GM23338 (cell line): ENCODE measurements around the gene KLRK1. TPM values are rescaled to one million over a fixed set of nuclear protein-coding genes. Genes with fewer than 3 reads are reported as not detected.

Experiments
- ATAC-seq: fragments of 200-7000 bp; cut with Tn5 transposase; 3 replicates; pipeline ENCODE4 v1.9.1; 2020
- DNase-seq: peaks from one replicate; pipeline ENCODE4 v3.0.0-alpha.2; 2015; ENCODE audit warnings: low spot score
- H2AFZ ChIP-seq: fragments of 200-600 bp; sonication (generic); 2 replicates; pipeline ENCODE4 v1.8.0; 2016; ENCODE audit warnings: antibody characterized with exemption, mild to moderate bottlenecking, moderate library complexity
- H3F3A ChIP-seq: fragments of 200-600 bp; sonication (generic); replicated peaks from 2 replicates; pipeline ENCODE4 v1.8.0; 2017; ENCODE audit warnings: antibody characterized with exemption, mixed run types, low read depth
- H3K27ac ChIP-seq: fragments of 200-600 bp; sonication (generic); 2 replicates; pipeline ENCODE4 v1.6.1; 2016; ENCODE audit warnings: low read depth
- H3K27me3 ChIP-seq: fragments of 200-600 bp; sonication (generic); 2 replicates; pipeline ENCODE4 v1.8.0; 2016; ENCODE audit warnings: mild to moderate bottlenecking, mixed run types, moderate library complexity; ENCODE audit not compliant: insufficient read depth
- H3K36me3 ChIP-seq: fragments of 200-600 bp; sonication (generic); 2 replicates; pipeline ENCODE4 v1.8.0; 2016; ENCODE audit warnings: mild to moderate bottlenecking; ENCODE audit not compliant: insufficient read depth
- H3K4me1 ChIP-seq: fragments of 200-600 bp; sonication (generic); 2 replicates; pipeline ENCODE4 v1.8.0; 2016; ENCODE audit warnings: mild to moderate bottlenecking, moderate library complexity; ENCODE audit not compliant: insufficient read depth
- H3K4me2 ChIP-seq: fragments of 200-600 bp; sonication (generic); 2 replicates; pipeline ENCODE4 v1.7.1; 2017; ENCODE audit warnings: mixed run types
- H3K4me3 ChIP-seq: fragments of 200-600 bp; sonication (generic); 2 replicates; pipeline ENCODE4 v1.6.1; 2016; ENCODE audit warnings: mixed run types
- H3K79me2 ChIP-seq: fragments of 200-600 bp; sonication (generic); replicated peaks from 2 replicates; pipeline ENCODE4 v1.8.0; 2017; ENCODE audit warnings: mild to moderate bottlenecking; ENCODE audit not compliant: insufficient read depth
- H3K9me2 ChIP-seq: fragments of 200-600 bp; sonication (generic); 2 replicates; pipeline ENCODE4 v1.8.0; 2017; ENCODE audit not compliant: insufficient read depth
- H4K20me1 ChIP-seq: fragments of 200-600 bp; sonication (generic); replicated peaks from 2 replicates; pipeline ENCODE4 v1.8.0; 2017; ENCODE audit warnings: mild to moderate bottlenecking; ENCODE audit not compliant: insufficient read depth
- H3K27ac Mint-ChIP-seq: 2 replicates; pipeline ENCODE4 v1.8.0; 2020; ENCODE audit warnings: inconsistent platforms, mild to moderate bottlenecking, moderate library complexity, mixed read lengths
- H3K27me3 Mint-ChIP-seq: 3 replicates; pipeline ENCODE4 v1.8.0; 2022; ENCODE audit warnings: low read depth, mild to moderate bottlenecking, moderate library complexity, mixed read lengths, inconsistent platforms; ENCODE audit not compliant: insufficient read depth, poor library complexity
- H3K36me3 Mint-ChIP-seq: 3 replicates; pipeline ENCODE4 v1.8.0; 2021; ENCODE audit warnings: low read depth, mild to moderate bottlenecking, inconsistent platforms, moderate library complexity, mixed read lengths
- H3K4me1 Mint-ChIP-seq: 3 replicates; pipeline ENCODE4 v1.8.0; 2020; ENCODE audit warnings: mild to moderate bottlenecking, inconsistent platforms, mixed read lengths
- H3K4me3 Mint-ChIP-seq: 3 replicates; pipeline ENCODE4 v1.8.0; 2021; ENCODE audit warnings: moderate library complexity, mild to moderate bottlenecking, inconsistent platforms, mixed read lengths
- H3K9me3 Mint-ChIP-seq: 3 replicates; pipeline ENCODE4 v1.8.0; 2020; ENCODE audit warnings: moderate library complexity, mild to moderate bottlenecking, inconsistent platforms, mixed read lengths
- CREB1 ChIP-seq: fragments of 250-450 bp; sonication (Bioruptor Pico); IDR thresholded peaks from 2 replicates; pipeline ENCODE4 v1.5.0; 2020; ENCODE audit warnings: low read depth, mild to moderate bottlenecking, moderate library complexity
- CTCF ChIP-seq, 2 experiments: fragments of 200-600 bp in 1 of 2; sonication (generic) in 1 of 2; conservative IDR thresholded peaks; 2 replicates each; pipeline versions ENCODE4 v1.5.1 to v1.6.1; 2016 to 2017; ENCODE audit warnings: antibody characterized with exemption in 2 of 2, low read depth in 2 of 2, mild to moderate bottlenecking in 2 of 2, moderate library complexity in 1 of 2
- ETS1 ChIP-seq: IDR thresholded peaks from 2 replicates; pipeline ENCODE4 v1.6.1; 2016; ENCODE audit warnings: antibody characterized with exemption
- EZH2 ChIP-seq: fragments of 200-600 bp; sonication (generic); IDR thresholded peaks from one replicate; pipeline ENCODE4 v1.8.0; 2017; ENCODE audit warnings: antibody characterized with exemption, mild to moderate bottlenecking, low read depth; ENCODE audit not compliant: unreplicated experiment
- EZH2phosphoT487 ChIP-seq: fragments of 200-600 bp; sonication (generic); IDR thresholded peaks from one replicate; pipeline ENCODE4 v1.8.1; 2018; ENCODE audit warnings: antibody characterized with exemption; ENCODE audit not compliant: unreplicated experiment
- JUNB ChIP-seq: IDR thresholded peaks from one replicate; pipeline ENCODE4 v1.6.1; 2016; ENCODE audit warnings: antibody characterized with exemption; ENCODE audit not compliant: unreplicated experiment
- NANOG ChIP-seq: IDR thresholded peaks from 2 replicates; pipeline ENCODE4 v1.6.1; 2016; ENCODE audit warnings: antibody characterized with exemption, borderline replicate concordance
- POLR2AphosphoS5 ChIP-seq: IDR thresholded peaks from 2 replicates; pipeline ENCODE4 v1.6.1; 2016; ENCODE audit warnings: antibody characterized with exemption, low read depth
- REST ChIP-seq: IDR thresholded peaks from one replicate; pipeline ENCODE4 v1.6.1; 2018; ENCODE audit warnings: antibody characterized with exemption; ENCODE audit not compliant: unreplicated experiment
- STAT1 ChIP-seq: IDR thresholded peaks from one replicate; pipeline ENCODE4 v1.6.1; 2016; ENCODE audit warnings: antibody characterized with exemption; ENCODE audit not compliant: unreplicated experiment
- ZNF114 ChIP-seq: fragments of 250-450 bp; sonication (Bioruptor Pico); IDR thresholded peaks from 2 replicates; pipeline ENCODE4 v1.5.0; 2020; ENCODE audit warnings: mild to moderate bottlenecking, moderate library complexity
- ZNF331 ChIP-seq: fragments of 250-450 bp; sonication (Bioruptor Pico); IDR thresholded peaks from 2 replicates; pipeline ENCODE4 v1.5.0; 2020; ENCODE audit warnings: low read depth, mild to moderate bottlenecking, moderate library complexity
- ZNF462 ChIP-seq: fragments of 250-450 bp; sonication (Bioruptor Pico); IDR thresholded peaks from 2 replicates; pipeline ENCODE4 v1.5.0; 2020; ENCODE audit warnings: mild to moderate bottlenecking, moderate library complexity
- polyA plus RNA-seq: library from polyadenylated mRNA; unstranded; fragments of >200 nt; fragmentation: Nextera tagmentation; extraction: Ambion mirVana; gene quantifications from 2 replicates; pipeline ENCODE4 v1.2.1, GENCODE V29; 2016
- total RNA-seq: library from RNA; depleted of rRNA; stranded (reverse); fragments of >200 nt; shearing (Covaris generic); gene quantifications from 2 replicates; pipeline ENCODE4 v1.2.3, GENCODE V29; 2014

Gene KLRK1
- total and polyA plus RNA-seq, 2 experiments from 2014 or later = not detected

GRCh38 chr12:10404798-10405197, 15.0 kb upstream of the KLRK1 start:
- no peaks in the 10 kb centered on the region for H3K36me3 ChIP-seq
- H3K4me2 ChIP-seq = no peak overlapping the region
- Mint-ChIP-seq H3K36me3 (no peaks in the 10 kb centered on the region), H3K4me1 (peaks cover 8% of the 10 kb centered on the region; the same call in 2 of the 3 replicates), H3K27ac (no peak overlapping the region), H3K4me3 (no peak overlapping the region), H3K9me3 (no peaks in the 10 kb centered on the region), H3K27me3 (no peaks in the 10 kb centered on the region)
- no peaks in the 10 kb centered on the region for H3F3A ChIP-seq
- DNase-seq (no peak), ATAC-seq (no peak)
- no peaks in the 10 kb centered on the region for H3K27me3 ChIP-seq
- H4K20me1 ChIP-seq = no peaks in the 10 kb centered on the region
- no peaks in the 10 kb centered on the region for H3K4me1 ChIP-seq
- no peak overlapping the region for H2AFZ ChIP-seq
- H3K4me3 ChIP-seq = no peak overlapping the region
- H3K27ac ChIP-seq = no peak overlapping the region
- H3K79me2 ChIP-seq = no peaks in the 10 kb centered on the region
- TF ChIP-seq ZNF462 (CRISPR knock-in tag) (no peak), POLR2AphosphoS5 (no peak), STAT1 (no peak), CTCF (conservative IDR thresholded peaks at IDR 0.05; ENCODE audit: low read depth in 2 of 2) (no peak), EZH2phosphoT487 (no peak), ZNF331 (no peak), EZH2 (no peak), CREB1 (CRISPR knock-in tag) (no peak), REST (no peak), JUNB (no peak), ETS1 (no peak), NANOG (no peak), ZNF114 (CRISPR knock-in tag) (no peak)
- no peaks in the 10 kb centered on the region for H3K9me2 ChIP-seq
